ENCODE measurements around the gene TCL1A.
"Not testable (repeated sequence)": the region's sequence is repeated elsewhere in the genome, so short reads cannot be mapped to it uniquely, and the experiment has no call there.

Gene TCL1A, protein sequence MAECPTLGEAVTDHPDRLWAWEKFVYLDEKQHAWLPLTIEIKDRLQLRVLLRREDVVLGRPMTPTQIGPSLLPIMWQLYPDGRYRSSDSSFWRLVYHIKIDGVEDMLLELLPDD

DNA sequence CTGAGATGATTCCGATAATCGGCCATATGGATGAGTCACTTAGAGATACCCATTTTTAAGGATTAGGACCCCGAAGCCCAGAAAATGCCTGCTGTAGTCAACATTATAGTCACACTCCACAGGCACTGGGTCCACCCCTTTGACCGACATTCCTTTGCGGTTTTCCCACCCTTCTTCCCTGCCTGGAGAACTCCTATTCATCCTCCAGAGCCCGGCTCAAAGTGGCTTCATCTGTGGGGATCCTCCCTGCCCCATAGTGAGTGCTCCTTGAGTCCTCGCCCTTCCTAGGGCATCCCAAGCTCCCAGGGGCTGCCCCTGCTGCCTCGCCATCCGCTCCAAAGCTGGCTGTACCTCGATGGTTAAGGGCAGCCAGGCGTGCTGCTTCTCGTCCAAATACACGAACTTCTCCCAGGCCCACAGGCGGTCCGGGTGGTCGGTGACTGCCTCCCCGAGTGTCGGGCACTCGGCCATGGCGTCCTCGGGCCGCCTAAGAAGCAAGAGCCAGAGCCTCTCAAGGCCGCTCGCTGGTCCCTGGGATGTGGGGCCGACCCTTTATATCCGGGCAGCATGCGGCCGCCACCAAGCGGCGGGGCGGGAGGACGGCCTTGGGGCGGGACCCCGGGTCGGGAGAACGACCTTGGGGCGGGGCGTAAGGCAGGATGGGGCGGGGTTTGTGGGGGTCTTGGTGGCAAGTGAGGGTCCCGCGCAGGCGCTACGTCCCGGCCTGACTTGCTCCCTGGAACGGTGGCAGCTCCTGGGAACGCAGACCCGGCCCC lies at the start of gene TCL1A:
TCL1A (minus strand) TSS at position 530 of the 776 bp plus-strand sequence; CDS start at position 471, 59 bp downstream.
- Histone ChIP-seq H3K9me3 (ENCODE audit: control insufficient read depth, insufficient read depth, low read depth, low read length) (no peaks in the 10 kb centered on the region), H3K4me3 (ENCODE audit: low read depth, low read length) (no peak within 1 kb of the TSS), H3K36me3 (ENCODE audit: control insufficient read depth in 2 of 2, insufficient read depth in 1 of 2, low read length in 2 of 2) (no peaks in the 10 kb centered on the region), H3K27ac (ENCODE audit: extremely low read depth, low read depth, low read length) (no peak within 1 kb of the TSS), H3K4me1 (ENCODE audit: control insufficient read depth, insufficient read depth, low read length) (no peaks in the 10 kb centered on the region)
- ChIA-PET POLR2A (no interaction called here), CTCF (no interaction called here)
- TF ChIP-seq ZFP3 (tag by site-specific recombination; IDR thresholded peaks at IDR 0.05; ENCODE audit: low read depth) (peak; percentile 75), MEIS1 (CRISPR knock-in tag; IDR thresholded peaks at IDR 0.05; ENCODE audit: borderline replicate concordance) (no peak)

DNA sequence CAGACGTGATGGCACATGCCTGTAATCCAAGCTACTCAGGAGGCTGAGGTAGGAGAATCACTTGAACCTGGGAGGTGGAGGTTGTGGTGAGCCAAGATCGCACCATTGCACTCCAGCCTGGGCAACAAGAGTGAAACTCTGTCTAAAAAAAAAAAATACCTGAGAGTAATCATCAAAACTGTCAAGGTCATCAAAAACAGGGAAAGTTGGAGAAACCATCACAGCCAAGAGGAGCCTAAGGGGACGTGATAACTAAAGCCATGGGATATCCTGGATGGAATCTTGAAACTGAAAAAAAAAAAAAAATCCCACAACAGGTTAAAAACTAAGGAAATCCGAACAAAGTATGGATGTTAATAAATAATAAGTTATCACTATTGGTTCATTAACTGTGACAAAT lies 49.1 kb upstream of the TCL1A start:
- H3K4me1 ChIP-seq (ENCODE audit: control insufficient read depth, insufficient read depth, low read length); H3K36me3 ChIP-seq (ENCODE audit: control insufficient read depth in 2 of 2, insufficient read depth in 1 of 2, low read length in 2 of 2); H3K27ac ChIP-seq (ENCODE audit: extremely low read depth, low read depth, low read length); CTCF ChIA-PET; H3K9me3 ChIP-seq (ENCODE audit: control insufficient read depth, insufficient read depth, low read depth, low read length); H3K4me3 ChIP-seq (ENCODE audit: low read depth, low read length); POLR2A ChIA-PET: not testable (repeated sequence)

DNA sequence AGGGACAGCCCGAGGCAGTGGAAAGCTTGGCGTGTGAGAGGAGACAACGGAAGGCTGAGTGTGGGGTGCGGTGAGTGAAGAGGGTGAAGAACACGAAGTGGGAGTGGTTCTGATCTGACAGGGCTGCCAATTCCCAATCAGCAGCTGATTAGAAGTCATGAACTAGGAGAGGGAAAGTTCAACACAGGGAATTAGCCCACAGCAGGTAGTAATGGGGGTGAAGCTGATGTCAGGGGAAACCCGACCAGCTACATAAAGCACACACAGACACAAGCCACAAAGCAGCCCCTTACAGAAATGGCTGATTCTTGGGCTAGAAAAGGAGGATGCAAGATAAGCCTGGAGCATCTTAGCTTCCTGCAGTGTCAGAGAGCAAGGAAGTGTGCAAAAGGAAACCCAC lies 47.5 kb upstream of the TCL1A start:
- no peaks in the 10 kb centered on the region for H3K4me1 ChIP-seq (ENCODE audit: control insufficient read depth, insufficient read depth, low read length)
- H3K9me3 ChIP-seq (ENCODE audit: control insufficient read depth, insufficient read depth, low read depth, low read length): no peaks in the 10 kb centered on the region
- CTCF ChIA-PET: no interaction called here
- H3K27ac ChIP-seq (ENCODE audit: extremely low read depth, low read depth, low read length): no peak overlapping the region
- POLR2A ChIA-PET: no interaction called here
- H3K4me3 ChIP-seq (ENCODE audit: low read depth, low read length): no peak overlapping the region
- no peak for TF ChIP-seq ZNF501 (tag by site-specific recombination; IDR thresholded peaks at IDR 0.05)
- no peak for TF ChIP-seq KLF8 (tag by site-specific recombination; IDR thresholded peaks at IDR 0.05)
- TF ChIP-seq, protein P1, sequence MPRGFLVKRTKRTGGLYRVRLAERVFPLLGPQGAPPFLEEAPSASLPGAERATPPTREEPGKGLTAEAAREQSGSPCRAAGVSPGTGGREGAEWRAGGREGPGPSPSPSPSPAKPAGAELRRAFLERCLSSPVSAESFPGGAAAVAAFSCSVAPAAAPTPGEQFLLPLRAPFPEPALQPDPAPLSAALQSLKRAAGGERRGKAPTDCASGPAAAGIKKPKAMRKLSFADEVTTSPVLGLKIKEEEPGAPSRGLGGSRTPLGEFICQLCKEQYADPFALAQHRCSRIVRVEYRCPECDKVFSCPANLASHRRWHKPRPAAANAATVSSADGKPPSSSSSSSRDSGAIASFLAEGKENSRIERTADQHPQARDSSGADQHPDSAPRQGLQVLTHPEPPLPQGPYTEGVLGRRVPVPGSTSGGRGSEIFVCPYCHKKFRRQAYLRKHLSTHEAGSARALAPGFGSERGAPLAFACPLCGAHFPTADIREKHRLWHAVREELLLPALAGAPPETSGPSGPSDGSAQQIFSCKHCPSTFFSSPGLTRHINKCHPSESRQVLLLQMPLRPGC (tag by site-specific recombination; IDR thresholded peaks at IDR 0.05): no peak
- TF ChIP-seq ZNF202 (tag by site-specific recombination; IDR thresholded peaks at IDR 0.05; ENCODE audit: borderline replicate concordance): no peak
- TF ChIP-seq ZNF473 (tag by site-specific recombination; IDR thresholded peaks at IDR 0.05): no peak
- TF ChIP-seq RBAK (tag by site-specific recombination; IDR thresholded peaks at IDR 0.05): no peak
- TF ChIP-seq ZNF776 (tag by site-specific recombination; IDR thresholded peaks at IDR 0.05; ENCODE audit: borderline replicate concordance): no peak
- H3K36me3 ChIP-seq (ENCODE audit: control insufficient read depth in 2 of 2, insufficient read depth in 1 of 2, low read length in 2 of 2): no peaks in the 10 kb centered on the region

DNA sequence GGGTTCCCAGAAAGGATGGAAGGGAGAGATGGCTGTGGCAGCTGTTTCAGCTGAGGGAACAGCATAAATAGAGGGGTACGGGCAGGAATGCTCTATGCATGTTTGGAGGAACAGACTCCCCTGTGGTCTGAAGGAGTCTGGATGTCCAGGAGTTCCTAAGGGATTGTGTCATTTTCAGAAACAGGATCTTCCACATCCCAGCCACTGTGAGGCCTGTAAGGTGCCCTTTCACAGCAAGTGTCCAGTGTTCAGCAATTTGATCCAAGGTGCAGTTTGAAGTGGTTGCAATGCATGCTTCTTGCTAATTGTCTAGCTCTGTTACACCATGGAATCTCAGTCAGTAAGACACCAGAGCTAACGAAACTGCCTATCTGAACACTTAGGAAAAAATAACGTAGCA lies 46.7 kb upstream of the TCL1A start:
- Histone ChIP-seq H3K27ac (ENCODE audit: extremely low read depth, low read depth, low read length) (no peak overlapping the region), H3K9me3 (ENCODE audit: control insufficient read depth, insufficient read depth, low read depth, low read length) (no peaks in the 10 kb centered on the region), H3K4me1 (ENCODE audit: control insufficient read depth, insufficient read depth, low read length) (no peaks in the 10 kb centered on the region), H3K36me3 (ENCODE audit: control insufficient read depth in 2 of 2, insufficient read depth in 1 of 2, low read length in 2 of 2) (no peaks in the 10 kb centered on the region), H3K4me3 (ENCODE audit: low read depth, low read length) (no peak overlapping the region)
- ChIA-PET CTCF (no interaction called here), POLR2A (no interaction called here)
- no peak for TF ChIP-seq ZNF768 (tag by site-specific recombination; IDR thresholded peaks at IDR 0.05)
- no peak for TF ChIP-seq ZNF792 (tag by site-specific recombination; IDR thresholded peaks at IDR 0.05)
- no peak for TF ChIP-seq ZNF211 (tag by site-specific recombination; IDR thresholded peaks at IDR 0.05; ENCODE audit: low read depth)
- no peak for TF ChIP-seq ZFHX2 (tag by site-specific recombination; conservative IDR thresholded peaks at IDR 0.05)
- no peak for TF ChIP-seq ZNF341 (tag by site-specific recombination; IDR thresholded peaks at IDR 0.05; ENCODE audit: low read depth)
- TF ChIP-seq, protein P2, sequence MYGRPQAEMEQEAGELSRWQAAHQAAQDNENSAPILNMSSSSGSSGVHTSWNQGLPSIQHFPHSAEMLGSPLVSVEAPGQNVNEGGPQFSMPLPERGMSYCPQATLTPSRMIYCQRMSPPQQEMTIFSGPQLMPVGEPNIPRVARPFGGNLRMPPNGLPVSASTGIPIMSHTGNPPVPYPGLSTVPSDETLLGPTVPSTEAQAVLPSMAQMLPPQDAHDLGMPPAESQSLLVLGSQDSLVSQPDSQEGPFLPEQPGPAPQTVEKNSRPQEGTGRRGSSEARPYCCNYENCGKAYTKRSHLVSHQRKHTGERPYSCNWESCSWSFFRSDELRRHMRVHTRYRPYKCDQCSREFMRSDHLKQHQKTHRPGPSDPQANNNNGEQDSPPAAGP (tag by site-specific recombination; IDR thresholded peaks at IDR 0.05): no peak
- TF ChIP-seq, protein P3, sequence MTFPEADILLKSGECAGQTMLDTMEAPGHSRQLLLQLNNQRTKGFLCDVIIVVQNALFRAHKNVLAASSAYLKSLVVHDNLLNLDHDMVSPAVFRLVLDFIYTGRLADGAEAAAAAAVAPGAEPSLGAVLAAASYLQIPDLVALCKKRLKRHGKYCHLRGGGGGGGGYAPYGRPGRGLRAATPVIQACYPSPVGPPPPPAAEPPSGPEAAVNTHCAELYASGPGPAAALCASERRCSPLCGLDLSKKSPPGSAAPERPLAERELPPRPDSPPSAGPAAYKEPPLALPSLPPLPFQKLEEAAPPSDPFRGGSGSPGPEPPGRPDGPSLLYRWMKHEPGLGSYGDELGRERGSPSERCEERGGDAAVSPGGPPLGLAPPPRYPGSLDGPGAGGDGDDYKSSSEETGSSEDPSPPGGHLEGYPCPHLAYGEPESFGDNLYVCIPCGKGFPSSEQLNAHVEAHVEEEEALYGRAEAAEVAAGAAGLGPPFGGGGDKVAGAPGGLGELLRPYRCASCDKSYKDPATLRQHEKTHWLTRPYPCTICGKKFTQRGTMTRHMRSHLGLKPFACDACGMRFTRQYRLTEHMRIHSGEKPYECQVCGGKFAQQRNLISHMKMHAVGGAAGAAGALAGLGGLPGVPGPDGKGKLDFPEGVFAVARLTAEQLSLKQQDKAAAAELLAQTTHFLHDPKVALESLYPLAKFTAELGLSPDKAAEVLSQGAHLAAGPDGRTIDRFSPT (tag by site-specific recombination; IDR thresholded peaks at IDR 0.05): no peak
- TF ChIP-seq, protein P4, sequence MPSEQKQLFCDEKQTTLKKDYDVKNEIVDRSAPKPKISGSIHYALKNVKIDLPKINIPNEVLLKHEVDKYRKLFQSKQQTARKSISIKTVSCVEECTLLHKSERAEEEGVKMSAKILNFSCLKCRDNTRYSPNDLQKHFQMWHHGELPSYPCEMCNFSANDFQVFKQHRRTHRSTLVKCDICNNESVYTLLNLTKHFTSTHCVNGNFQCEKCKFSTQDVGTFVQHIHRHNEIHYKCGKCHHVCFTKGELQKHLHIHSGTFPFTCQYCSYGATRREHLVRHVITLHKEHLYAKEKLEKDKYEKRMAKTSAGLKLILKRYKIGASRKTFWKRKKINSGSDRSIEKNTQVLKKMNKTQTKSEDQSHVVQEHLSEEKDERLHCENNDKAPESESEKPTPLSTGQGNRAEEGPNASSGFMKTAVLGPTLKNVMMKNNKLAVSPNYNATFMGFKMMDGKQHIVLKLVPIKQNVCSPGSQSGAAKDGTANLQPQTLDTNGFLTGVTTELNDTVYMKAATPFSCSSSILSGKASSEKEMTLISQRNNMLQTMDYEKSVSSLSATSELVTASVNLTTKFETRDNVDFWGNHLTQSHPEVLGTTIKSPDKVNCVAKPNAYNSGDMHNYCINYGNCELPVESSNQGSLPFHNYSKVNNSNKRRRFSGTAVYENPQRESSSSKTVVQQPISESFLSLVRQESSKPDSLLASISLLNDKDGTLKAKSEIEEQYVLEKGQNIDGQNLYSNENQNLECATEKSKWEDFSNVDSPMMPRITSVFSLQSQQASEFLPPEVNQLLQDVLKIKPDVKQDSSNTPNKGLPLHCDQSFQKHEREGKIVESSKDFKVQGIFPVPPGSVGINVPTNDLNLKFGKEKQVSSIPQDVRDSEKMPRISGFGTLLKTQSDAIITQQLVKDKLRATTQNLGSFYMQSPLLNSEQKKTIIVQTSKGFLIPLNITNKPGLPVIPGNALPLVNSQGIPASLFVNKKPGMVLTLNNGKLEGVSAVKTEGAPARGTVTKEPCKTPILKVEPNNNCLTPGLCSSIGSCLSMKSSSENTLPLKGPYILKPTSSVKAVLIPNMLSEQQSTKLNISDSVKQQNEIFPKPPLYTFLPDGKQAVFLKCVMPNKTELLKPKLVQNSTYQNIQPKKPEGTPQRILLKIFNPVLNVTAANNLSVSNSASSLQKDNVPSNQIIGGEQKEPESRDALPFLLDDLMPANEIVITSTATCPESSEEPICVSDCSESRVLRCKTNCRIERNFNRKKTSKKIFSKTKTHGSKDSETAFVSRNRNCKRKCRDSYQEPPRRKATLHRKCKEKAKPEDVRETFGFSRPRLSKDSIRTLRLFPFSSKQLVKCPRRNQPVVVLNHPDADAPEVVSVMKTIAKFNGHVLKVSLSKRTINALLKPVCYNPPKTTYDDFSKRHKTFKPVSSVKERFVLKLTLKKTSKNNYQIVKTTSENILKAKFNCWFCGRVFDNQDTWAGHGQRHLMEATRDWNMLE (tag by site-specific recombination; conservative IDR thresholded peaks at IDR 0.05; ENCODE audit: low read depth): no peak
